GM19468 (cell line): ENCODE data around the gene CSNK1G1.
"Not testable (repeated sequence)": the region's sequence is repeated elsewhere in the genome, so short reads cannot be mapped to it uniquely, and the experiment has no call there.

Source experiments
- ATAC-seq: cut with Tn5 transposase; IDR thresholded peaks from one replicate; pipeline ENCODE4 v1.9.1; 2021; ENCODE audit warnings: mild to moderate bottlenecking, moderate library complexity, moderate number of reproducible peaks; ENCODE audit not compliant: unreplicated experiment; ENCODE audit errors: extremely low read depth

CSNK1G1 gene

GRCh38 chr15:64355944-64356709 lies at the start of gene CSNK1G1:
Gene CSNK1G1, minus strand, starts transcription at chr15:64356173. Its CDS starts 55,674 bp downstream, at chr15:64300499.
- ATAC-seq, result peak; percentile 76

- no peak for ATAC-seq
These were observed 44.6 kb upstream of the CSNK1G1 start for GRCh38 chr15:64400583-64400982.

- ATAC-seq, result no peak
These were observed 42.6 kb upstream of the CSNK1G1 start for GRCh38 chr15:64398575-64398974.

GRCh38 chr15:64396789-64397188 lies 40.8 kb upstream of the CSNK1G1 start:
- no peak for ATAC-seq

- ATAC-seq, result not testable (repeated sequence)
These were observed 36.5 kb upstream of the CSNK1G1 start for GRCh38 chr15:64392471-64392870.

- ATAC-seq, result no peak
These were observed 33.1 kb upstream of the CSNK1G1 start for GRCh38 chr15:64389036-64389435.

- ATAC-seq, result peak; percentile 90
These were observed 31.7 kb upstream of the CSNK1G1 start, which contains the start of gene TRIP4 for GRCh38 chr15:64387562-64388168. Gene TRIP4, plus strand, starts transcription at chr15:64387836. Its CDS starts 28 bp downstream, at chr15:64387864.

GRCh38 chr15:64386291-64386690 lies 30.3 kb upstream of the CSNK1G1 start:
- no peak for ATAC-seq

- ATAC-seq, result no peak
These were observed 27.8 kb upstream of the CSNK1G1 start for GRCh38 chr15:64383760-64384159.

- peak; percentile 88 for ATAC-seq
These were observed 25.2 kb upstream of the CSNK1G1 start, which contains the start of gene PCLAF for GRCh38 chr15:64381000-64381751. Gene PCLAF, minus strand, starts transcription at chr15:64381441. Its CDS starts 70 bp downstream, at chr15:64381371.

GRCh38 chr15:64380130-64380870 lies 24.3 kb upstream of the CSNK1G1 start:
- ATAC-seq, result not testable (repeated sequence)

GRCh38 chr15:64379216-64379960 lies 23.4 kb upstream of the CSNK1G1 start:
- ATAC-seq, result no peak

GRCh38 chr15:64373360-64373759 lies 17.4 kb upstream of the CSNK1G1 start:
- ATAC-seq, result no peak

- not testable (repeated sequence) for ATAC-seq
These were observed 15.4 kb upstream of the CSNK1G1 start for GRCh38 chr15:64371383-64371782.

GRCh38 chr15:64369078-64369607 lies 13.2 kb upstream of the CSNK1G1 start:
- no peak for ATAC-seq

- no peak for ATAC-seq
These were observed 5.3 kb upstream of the CSNK1G1 start for GRCh38 chr15:64361259-64361658.

GRCh38 chr15:64356710-64357040 lies 702 bp upstream of the CSNK1G1 start:
- ATAC-seq, result no peak

GRCh38 chr15:64355348-64355943 lies 527 bp downstream of the CSNK1G1 start:
- no peak for ATAC-seq
